Endothelial cell (in vitro differentiated cells): ENCODE measurements around the gene CAAP1. TPM values are rescaled to one million over a fixed set of nuclear protein-coding genes. Genes with fewer than 3 reads are reported as not detected.

Source experiments
- DNase-seq: peaks from one replicate; pipeline ENCODE4 v3.0.0; 2021; ENCODE audit warnings: low spot score
- H3K27ac Mint-ChIP-seq: one replicate; pipeline ENCODE4 v1.8.0; 2021; ENCODE audit warnings: mixed read lengths, inconsistent platforms; ENCODE audit not compliant: unreplicated experiment
- H3K27me3 Mint-ChIP-seq: one replicate; pipeline ENCODE4 v1.8.0; 2021; ENCODE audit warnings: mild to moderate bottlenecking, moderate library complexity, mixed read lengths, inconsistent platforms; ENCODE audit not compliant: unreplicated experiment
- H3K36me3 Mint-ChIP-seq: one replicate; pipeline ENCODE4 v1.8.0; 2021; ENCODE audit warnings: mild to moderate bottlenecking, low read depth, mixed read lengths, inconsistent platforms; ENCODE audit not compliant: unreplicated experiment
- H3K4me1 Mint-ChIP-seq: one replicate; pipeline ENCODE4 v1.8.0; 2021; ENCODE audit warnings: mild to moderate bottlenecking, mixed read lengths, inconsistent platforms; ENCODE audit not compliant: unreplicated experiment
- H3K4me3 Mint-ChIP-seq: one replicate; pipeline ENCODE4 v1.8.0; 2021; ENCODE audit warnings: mild to moderate bottlenecking, mixed read lengths, inconsistent platforms; ENCODE audit not compliant: unreplicated experiment
- H3K9me3 Mint-ChIP-seq: one replicate; pipeline ENCODE4 v1.8.0; 2021; ENCODE audit warnings: mixed read lengths, inconsistent platforms; ENCODE audit not compliant: unreplicated experiment
- CTCF ChIP-seq: fragments of 200-600 bp; sonication (generic); IDR thresholded peaks from one replicate; pipeline ENCODE4 v1.5.0; 2021; ENCODE audit warnings: antibody characterized with exemption; ENCODE audit not compliant: unreplicated experiment
- total RNA-seq: library from RNA; stranded (reverse); fragmentation: NEBNext Ultra II Directional; extraction: Animal tissue kit (Norgen Biotek cat#: 25700); gene quantifications from one replicate; pipeline ENCODE4 v1.2.1, GENCODE V29; 2021; ENCODE audit not compliant: unreplicated experiment

The CAAP1 gene
- total RNA-seq, 1 donor from 2014 or later, result 10.1 TPM

GRCh38 chr9:26904671-26905070, 12.1 kb upstream of the CAAP1 start:
- no peak for DNase-seq
- Mint-ChIP-seq H3K4me1 (no peaks in the 10 kb centered on the region), H3K9me3 (no peaks in the 10 kb centered on the region), H3K27ac (no peak overlapping the region), H3K27me3 (no peaks in the 10 kb centered on the region), H3K36me3 (peaks cover 12% of the 10 kb centered on the region), H3K4me3 (no peak overlapping the region)
- no peak for TF ChIP-seq CTCF

GRCh38 chr9:26904070-26904469, 11.5 kb upstream of the CAAP1 start:
- DNase-seq, result no peak

GRCh38 chr9:26893030-26893676, 551 bp upstream of the CAAP1 start:
- peaks cover 10% of the 10 kb centered on the region for H3K27me3 Mint-ChIP-seq
- peaks cover 9% of the 10 kb centered on the region for H3K36me3 Mint-ChIP-seq
- H3K27ac Mint-ChIP-seq, result peak overlapping the region; percentile 88
- no peak for TF ChIP-seq CTCF
- peak overlapping the region; percentile 99 for H3K4me3 Mint-ChIP-seq
- H3K9me3 Mint-ChIP-seq, result no peaks in the 10 kb centered on the region
- peaks cover 9% of the 10 kb centered on the region for H3K4me1 Mint-ChIP-seq
- DNase-seq, result no peak

More at GRCh38 chr9:26904070-26904469, 11.5 kb upstream of the CAAP1 start:
- no peak for TF ChIP-seq CTCF
- Mint-ChIP-seq H3K4me3 (no peak overlapping the region), H3K27me3 (no peaks in the 10 kb centered on the region), H3K36me3 (peaks cover 12% of the 10 kb centered on the region), H3K4me1 (no peaks in the 10 kb centered on the region), H3K9me3 (no peaks in the 10 kb centered on the region), H3K27ac (peak overlapping the region; percentile 4)

GRCh38 chr9:26891726-26892125, 876 bp downstream of the CAAP1 start:
- Mint-ChIP-seq H3K27me3 (peaks cover 8% of the 10 kb centered on the region), H3K36me3 (peaks cover 9% of the 10 kb centered on the region), H3K4me1 (peaks cover 9% of the 10 kb centered on the region), H3K9me3 (no peaks in the 10 kb centered on the region), H3K4me3 (peak overlapping the region; percentile 99), H3K27ac (peak overlapping the region; percentile 88)
- TF ChIP-seq CTCF, result no peak
- DNase-seq, result no peak

- Mint-ChIP-seq H3K4me1 (peaks cover 9% of the 10 kb centered on the region), H3K9me3 (no peaks in the 10 kb centered on the region), H3K4me3 (no peak overlapping the region), H3K36me3 (peaks cover 9% of the 10 kb centered on the region), H3K27ac (no peak overlapping the region), H3K27me3 (peaks cover 5% of the 10 kb centered on the region)
- no peak for DNase-seq
- no peak for TF ChIP-seq CTCF
Observed at GRCh38 chr9:26888271-26888670, 4.3 kb downstream of the CAAP1 start.
